ENCODE results near the gene RNF31. TPM values are rescaled to one million over a fixed set of nuclear protein-coding genes. Genes with fewer than 3 reads are reported as not detected.

Gene RNF31
- total and polyA plus RNA-seq, 2 of the 13 experiments (the other 11 are each of a cell fraction or from before 2014, with no cell fraction given), result 48.2 to 86.8 TPM

DNA sequence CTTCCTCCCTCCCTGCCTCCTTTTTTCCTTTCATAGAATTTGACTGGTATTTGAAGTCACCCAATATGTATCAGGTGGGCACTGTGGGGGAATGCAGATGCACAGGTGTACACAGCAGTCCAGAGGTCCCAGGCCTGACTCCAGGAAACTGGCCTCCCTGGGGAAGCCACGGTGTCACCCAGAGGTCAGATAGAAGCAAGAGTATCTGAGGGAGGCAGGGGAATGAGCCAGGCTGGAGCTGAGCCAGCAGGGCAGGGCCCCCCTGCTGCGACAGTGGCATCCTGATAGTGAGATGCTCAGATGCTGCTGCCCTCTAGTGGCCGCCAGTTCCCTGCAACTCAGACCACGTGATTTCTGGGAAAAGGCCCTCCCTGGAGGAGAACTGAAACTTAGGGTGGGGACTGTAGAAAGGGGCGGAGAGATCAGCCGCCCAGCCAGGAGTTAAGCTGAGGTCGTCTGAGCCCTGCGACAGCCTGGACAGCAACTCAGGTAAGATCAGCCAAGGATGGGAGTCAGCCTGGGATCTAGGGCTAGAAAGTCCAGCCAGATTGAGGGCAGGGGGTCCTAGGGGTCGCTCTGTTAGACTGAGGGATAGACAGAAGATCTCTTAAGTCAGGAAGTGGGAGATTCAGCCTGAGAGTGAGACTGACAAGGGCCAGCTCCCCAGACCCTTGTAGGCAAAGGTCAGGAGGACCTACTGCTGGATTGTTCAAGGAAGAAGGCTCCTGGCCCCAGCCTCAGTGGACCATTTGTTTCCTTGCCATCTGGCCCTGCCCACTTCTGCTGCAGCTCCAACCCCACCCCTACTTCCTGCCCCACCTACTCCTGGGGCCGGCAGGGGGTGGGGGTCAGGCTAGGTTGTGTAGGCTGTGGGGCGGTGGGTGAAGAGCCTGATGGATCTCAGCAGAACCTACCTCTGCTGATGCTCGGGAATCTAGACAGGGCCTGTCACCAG, 13.8 kb downstream of the RNF31 start, which contains the start of gene IRF9 (continued):
- TF ChIP-seq, protein P1, sequence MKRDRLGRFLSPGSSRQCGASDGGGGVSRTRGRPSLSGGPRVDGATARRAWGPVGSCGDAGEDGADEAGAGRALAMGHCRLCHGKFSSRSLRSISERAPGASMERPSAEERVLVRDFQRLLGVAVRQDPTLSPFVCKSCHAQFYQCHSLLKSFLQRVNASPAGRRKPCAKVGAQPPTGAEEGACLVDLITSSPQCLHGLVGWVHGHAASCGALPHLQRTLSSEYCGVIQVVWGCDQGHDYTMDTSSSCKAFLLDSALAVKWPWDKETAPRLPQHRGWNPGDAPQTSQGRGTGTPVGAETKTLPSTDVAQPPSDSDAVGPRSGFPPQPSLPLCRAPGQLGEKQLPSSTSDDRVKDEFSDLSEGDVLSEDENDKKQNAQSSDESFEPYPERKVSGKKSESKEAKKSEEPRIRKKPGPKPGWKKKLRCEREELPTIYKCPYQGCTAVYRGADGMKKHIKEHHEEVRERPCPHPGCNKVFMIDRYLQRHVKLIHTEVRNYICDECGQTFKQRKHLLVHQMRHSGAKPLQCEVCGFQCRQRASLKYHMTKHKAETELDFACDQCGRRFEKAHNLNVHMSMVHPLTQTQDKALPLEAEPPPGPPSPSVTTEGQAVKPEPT (CRISPR knock-in tag; IDR thresholded peaks at IDR 0.05; ENCODE audit: low read depth), result peak; percentile 95
- TF ChIP-seq ZFP37 (CRISPR knock-in tag; IDR thresholded peaks at IDR 0.05; ENCODE audit: borderline replicate concordance) (peak; percentile 70; the same call in 1 of the 2 replicates), ZNF329 (CRISPR knock-in tag; IDR thresholded peaks at IDR 0.05; ENCODE audit: low read depth) (peak; percentile 93), EED (CRISPR knock-in tag; IDR thresholded peaks at IDR 0.05) (no peak), HMGA1 (CRISPR knock-in tag; conservative IDR thresholded peaks at IDR 0.05) (no peak), ZNF574 (CRISPR knock-in tag; IDR thresholded peaks at IDR 0.05) (peak; percentile 96), KLF9 (CRISPR knock-in tag; IDR thresholded peaks at IDR 0.05; ENCODE audit: low read depth) (peak; percentile 98), NKX3-1 (CRISPR knock-in tag; IDR thresholded peaks at IDR 0.05) (no peak), HDAC2 (CRISPR knock-in tag; IDR thresholded peaks at IDR 0.05) (peak; percentile 100), KLF15 (CRISPR knock-in tag; IDR thresholded peaks at IDR 0.05; ENCODE audit: borderline replicate concordance) (peak; percentile 76; the same call in 1 of the 2 replicates), ZNF768 (CRISPR knock-in tag; IDR thresholded peaks at IDR 0.05) (peak; percentile 21; the same call in 1 of the 2 replicates), PBX2 (CRISPR knock-in tag; IDR thresholded peaks at IDR 0.05) (peak; percentile 69), ZNF781 (CRISPR knock-in tag; IDR thresholded peaks at IDR 0.05; ENCODE audit: borderline replicate concordance, not compliant biosample characterization) (peak; percentile 99), ZKSCAN5 (CRISPR knock-in tag; IDR thresholded peaks at IDR 0.05) (no peak), ZFP36 (IDR thresholded peaks at IDR 0.05; ENCODE audit: borderline replicate concordance, low read depth, low read length, partially characterized antibody) (no peak)
- TF ChIP-seq, protein P2, sequence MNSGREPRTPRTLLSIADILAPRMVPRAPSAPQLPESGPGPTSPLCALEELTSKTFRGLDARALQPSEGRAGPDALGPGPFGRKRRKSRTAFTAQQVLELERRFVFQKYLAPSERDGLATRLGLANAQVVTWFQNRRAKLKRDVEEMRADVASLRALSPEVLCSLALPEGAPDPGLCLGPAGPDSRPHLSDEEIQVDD (CRISPR knock-in tag; IDR thresholded peaks at IDR 0.05; ENCODE audit: borderline replicate concordance), result no peak
- TF ChIP-seq, protein P3, sequence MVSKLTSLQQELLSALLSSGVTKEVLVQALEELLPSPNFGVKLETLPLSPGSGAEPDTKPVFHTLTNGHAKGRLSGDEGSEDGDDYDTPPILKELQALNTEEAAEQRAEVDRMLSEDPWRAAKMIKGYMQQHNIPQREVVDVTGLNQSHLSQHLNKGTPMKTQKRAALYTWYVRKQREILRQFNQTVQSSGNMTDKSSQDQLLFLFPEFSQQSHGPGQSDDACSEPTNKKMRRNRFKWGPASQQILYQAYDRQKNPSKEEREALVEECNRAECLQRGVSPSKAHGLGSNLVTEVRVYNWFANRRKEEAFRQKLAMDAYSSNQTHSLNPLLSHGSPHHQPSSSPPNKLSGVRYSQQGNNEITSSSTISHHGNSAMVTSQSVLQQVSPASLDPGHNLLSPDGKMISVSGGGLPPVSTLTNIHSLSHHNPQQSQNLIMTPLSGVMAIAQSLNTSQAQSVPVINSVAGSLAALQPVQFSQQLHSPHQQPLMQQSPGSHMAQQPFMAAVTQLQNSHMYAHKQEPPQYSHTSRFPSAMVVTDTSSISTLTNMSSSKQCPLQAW (CRISPR knock-in tag; IDR thresholded peaks at IDR 0.05), result peak; percentile 99
- TF ChIP-seq, protein P4, sequence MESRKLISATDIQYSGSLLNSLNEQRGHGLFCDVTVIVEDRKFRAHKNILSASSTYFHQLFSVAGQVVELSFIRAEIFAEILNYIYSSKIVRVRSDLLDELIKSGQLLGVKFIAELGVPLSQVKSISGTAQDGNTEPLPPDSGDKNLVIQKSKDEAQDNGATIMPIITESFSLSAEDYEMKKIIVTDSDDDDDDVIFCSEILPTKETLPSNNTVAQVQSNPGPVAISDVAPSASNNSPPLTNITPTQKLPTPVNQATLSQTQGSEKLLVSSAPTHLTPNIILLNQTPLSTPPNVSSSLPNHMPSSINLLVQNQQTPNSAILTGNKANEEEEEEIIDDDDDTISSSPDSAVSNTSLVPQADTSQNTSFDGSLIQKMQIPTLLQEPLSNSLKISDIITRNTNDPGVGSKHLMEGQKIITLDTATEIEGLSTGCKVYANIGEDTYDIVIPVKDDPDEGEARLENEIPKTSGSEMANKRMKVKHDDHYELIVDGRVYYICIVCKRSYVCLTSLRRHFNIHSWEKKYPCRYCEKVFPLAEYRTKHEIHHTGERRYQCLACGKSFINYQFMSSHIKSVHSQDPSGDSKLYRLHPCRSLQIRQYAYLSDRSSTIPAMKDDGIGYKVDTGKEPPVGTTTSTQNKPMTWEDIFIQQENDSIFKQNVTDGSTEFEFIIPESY (CRISPR knock-in tag; IDR thresholded peaks at IDR 0.05), result peak; percentile 97

Data from HepG2 (cell line).